Body of pancreas (tissue), 4 donors: ENCODE measurements around the gene ATP6V1G1.

Source experiments
- CTCF ChIP-seq, 7 experiments: fragments of 450-650 bp in 4 of 7; fragments of 200-600 bp in 3 of 7; sonication (generic) in 3 of 7; IDR thresholded peaks; one replicate each; pipeline ENCODE4 v1.5.1; 2016 to 2019; ENCODE audit warnings: antibody characterized with exemption in 7 of 7
- POLR2A ChIP-seq, 3 donors: fragments of 450-650 bp; IDR thresholded peaks; one replicate each; pipeline ENCODE4 v1.6.1; 2016; ENCODE audit warnings: antibody characterized with exemption in 3 of 3, mild to moderate bottlenecking in 2 of 3

DNA sequence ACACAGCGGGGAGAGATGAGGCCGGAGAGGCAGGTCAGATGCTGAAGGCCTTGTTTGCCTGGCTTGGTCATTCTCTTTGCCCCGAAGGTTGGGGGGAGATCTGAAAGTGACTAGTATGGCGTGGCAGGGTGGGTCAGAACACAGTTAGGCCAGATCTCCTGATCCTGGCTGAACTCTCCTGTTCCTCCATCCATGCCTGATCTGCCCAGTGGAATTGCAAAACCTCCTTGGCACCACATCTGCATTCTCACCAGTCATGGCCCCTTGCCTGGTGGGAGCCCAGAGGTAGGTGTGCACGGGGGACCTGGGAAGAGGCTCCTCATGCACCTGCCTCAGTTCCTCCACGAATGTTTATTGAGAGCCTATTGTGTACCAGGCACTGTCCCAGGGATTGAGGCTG, 46.8 kb downstream of the ATP6V1G1 start:
- no peak for TF ChIP-seq CTCF (IDR thresholded peaks at IDR 0.05)
- TF ChIP-seq POLR2A (IDR thresholded peaks at IDR 0.05), result no peak
